ENCODE measurements around the gene ARHGAP22.

Gene ARHGAP22

GRCh38 chr10:48467669-48468068 lies 137.2 kb downstream of the ARHGAP22 start:
- no peak for TF ChIP-seq CTCF (IDR thresholded peaks at IDR 0.05; ENCODE audit: low read depth, low read length)
- no peak overlapping the region for H3K4me3 ChIP-seq (ENCODE audit: low read depth, low read length)

- H3K4me3 ChIP-seq (ENCODE audit: low read depth, low read length), result no peak overlapping the region
- no peak for TF ChIP-seq CTCF (IDR thresholded peaks at IDR 0.05; ENCODE audit: low read depth, low read length)
Observed at GRCh38 chr10:48466611-48467240, 138.1 kb downstream of the ARHGAP22 start.

- H3K4me3 ChIP-seq (ENCODE audit: low read depth, low read length), result no peak overlapping the region
- no peak for TF ChIP-seq CTCF (IDR thresholded peaks at IDR 0.05; ENCODE audit: low read depth, low read length)
Observed at GRCh38 chr10:48465860-48466521, 138.9 kb downstream of the ARHGAP22 start.

GRCh38 chr10:48464871-48465736 lies 139.8 kb downstream of the ARHGAP22 start:
- H3K4me3 ChIP-seq (ENCODE audit: low read depth, low read length), result no peak overlapping the region

GRCh38 chr10:48464121-48464870 lies 140.6 kb downstream of the ARHGAP22 start:
- H3K4me3 ChIP-seq (ENCODE audit: low read depth, low read length), result no peak overlapping the region
- no peak for TF ChIP-seq CTCF (IDR thresholded peaks at IDR 0.05; ENCODE audit: low read depth, low read length)

More at GRCh38 chr10:48464871-48465736, 139.8 kb downstream of the ARHGAP22 start:
- no peak for TF ChIP-seq CTCF (IDR thresholded peaks at IDR 0.05; ENCODE audit: low read depth, low read length)

GRCh38 chr10:48463318-48464003 lies 141.4 kb downstream of the ARHGAP22 start:
- TF ChIP-seq CTCF (IDR thresholded peaks at IDR 0.05; ENCODE audit: low read depth, low read length), result no peak
- no peak overlapping the region for H3K4me3 ChIP-seq (ENCODE audit: low read depth, low read length)
